GM23338 (cell line): ENCODE data around the gene OTUD1. TPM values are rescaled to one million over a fixed set of nuclear protein-coding genes. Genes with fewer than 3 reads are reported as not detected.

ENCODE experiments used
- ATAC-seq: fragments of 200-7000 bp; cut with Tn5 transposase; 3 replicates; pipeline ENCODE4 v1.9.1; 2020
- DNase-seq: peaks from one replicate; pipeline ENCODE4 v3.0.0-alpha.2; 2015; ENCODE audit warnings: low spot score
- H2AFZ ChIP-seq: fragments of 200-600 bp; sonication (generic); 2 replicates; pipeline ENCODE4 v1.8.0; 2016; ENCODE audit warnings: antibody characterized with exemption, mild to moderate bottlenecking, moderate library complexity
- H3F3A ChIP-seq: fragments of 200-600 bp; sonication (generic); replicated peaks from 2 replicates; pipeline ENCODE4 v1.8.0; 2017; ENCODE audit warnings: antibody characterized with exemption, mixed run types, low read depth
- H3K27ac ChIP-seq: fragments of 200-600 bp; sonication (generic); 2 replicates; pipeline ENCODE4 v1.6.1; 2016; ENCODE audit warnings: low read depth
- H3K27me3 ChIP-seq: fragments of 200-600 bp; sonication (generic); 2 replicates; pipeline ENCODE4 v1.8.0; 2016; ENCODE audit warnings: mild to moderate bottlenecking, mixed run types, moderate library complexity; ENCODE audit not compliant: insufficient read depth
- H3K36me3 ChIP-seq: fragments of 200-600 bp; sonication (generic); 2 replicates; pipeline ENCODE4 v1.8.0; 2016; ENCODE audit warnings: mild to moderate bottlenecking; ENCODE audit not compliant: insufficient read depth
- H3K4me1 ChIP-seq: fragments of 200-600 bp; sonication (generic); 2 replicates; pipeline ENCODE4 v1.8.0; 2016; ENCODE audit warnings: mild to moderate bottlenecking, moderate library complexity; ENCODE audit not compliant: insufficient read depth
- H3K4me2 ChIP-seq: fragments of 200-600 bp; sonication (generic); 2 replicates; pipeline ENCODE4 v1.7.1; 2017; ENCODE audit warnings: mixed run types
- H3K4me3 ChIP-seq: fragments of 200-600 bp; sonication (generic); 2 replicates; pipeline ENCODE4 v1.6.1; 2016; ENCODE audit warnings: mixed run types
- H3K79me2 ChIP-seq: fragments of 200-600 bp; sonication (generic); replicated peaks from 2 replicates; pipeline ENCODE4 v1.8.0; 2017; ENCODE audit warnings: mild to moderate bottlenecking; ENCODE audit not compliant: insufficient read depth
- H3K9me2 ChIP-seq: fragments of 200-600 bp; sonication (generic); 2 replicates; pipeline ENCODE4 v1.8.0; 2017; ENCODE audit not compliant: insufficient read depth
- H4K20me1 ChIP-seq: fragments of 200-600 bp; sonication (generic); replicated peaks from 2 replicates; pipeline ENCODE4 v1.8.0; 2017; ENCODE audit warnings: mild to moderate bottlenecking; ENCODE audit not compliant: insufficient read depth
- H3K27ac Mint-ChIP-seq: 2 replicates; pipeline ENCODE4 v1.8.0; 2020; ENCODE audit warnings: inconsistent platforms, mild to moderate bottlenecking, moderate library complexity, mixed read lengths
- H3K27me3 Mint-ChIP-seq: 3 replicates; pipeline ENCODE4 v1.8.0; 2022; ENCODE audit warnings: low read depth, mild to moderate bottlenecking, moderate library complexity, mixed read lengths, inconsistent platforms; ENCODE audit not compliant: insufficient read depth, poor library complexity
- H3K36me3 Mint-ChIP-seq: 3 replicates; pipeline ENCODE4 v1.8.0; 2021; ENCODE audit warnings: low read depth, mild to moderate bottlenecking, inconsistent platforms, moderate library complexity, mixed read lengths
- H3K4me1 Mint-ChIP-seq: 3 replicates; pipeline ENCODE4 v1.8.0; 2020; ENCODE audit warnings: mild to moderate bottlenecking, inconsistent platforms, mixed read lengths
- H3K4me3 Mint-ChIP-seq: 3 replicates; pipeline ENCODE4 v1.8.0; 2021; ENCODE audit warnings: moderate library complexity, mild to moderate bottlenecking, inconsistent platforms, mixed read lengths
- H3K9me3 Mint-ChIP-seq: 3 replicates; pipeline ENCODE4 v1.8.0; 2020; ENCODE audit warnings: moderate library complexity, mild to moderate bottlenecking, inconsistent platforms, mixed read lengths
- CREB1 ChIP-seq: fragments of 250-450 bp; sonication (Bioruptor Pico); IDR thresholded peaks from 2 replicates; pipeline ENCODE4 v1.5.0; 2020; ENCODE audit warnings: low read depth, mild to moderate bottlenecking, moderate library complexity
- CTCF ChIP-seq, 2 experiments: fragments of 200-600 bp in 1 of 2; sonication (generic) in 1 of 2; conservative IDR thresholded peaks; 2 replicates each; pipeline versions ENCODE4 v1.5.1 to v1.6.1; 2016 to 2017; ENCODE audit warnings: antibody characterized with exemption in 2 of 2, low read depth in 2 of 2, mild to moderate bottlenecking in 2 of 2, moderate library complexity in 1 of 2
- EZH2 ChIP-seq: fragments of 200-600 bp; sonication (generic); IDR thresholded peaks from one replicate; pipeline ENCODE4 v1.8.0; 2017; ENCODE audit warnings: antibody characterized with exemption, mild to moderate bottlenecking, low read depth; ENCODE audit not compliant: unreplicated experiment
- JUNB ChIP-seq: IDR thresholded peaks from one replicate; pipeline ENCODE4 v1.6.1; 2016; ENCODE audit warnings: antibody characterized with exemption; ENCODE audit not compliant: unreplicated experiment
- STAT1 ChIP-seq: IDR thresholded peaks from one replicate; pipeline ENCODE4 v1.6.1; 2016; ENCODE audit warnings: antibody characterized with exemption; ENCODE audit not compliant: unreplicated experiment
- ZNF114 ChIP-seq: fragments of 250-450 bp; sonication (Bioruptor Pico); IDR thresholded peaks from 2 replicates; pipeline ENCODE4 v1.5.0; 2020; ENCODE audit warnings: mild to moderate bottlenecking, moderate library complexity
- ZNF331 ChIP-seq: fragments of 250-450 bp; sonication (Bioruptor Pico); IDR thresholded peaks from 2 replicates; pipeline ENCODE4 v1.5.0; 2020; ENCODE audit warnings: low read depth, mild to moderate bottlenecking, moderate library complexity
- ZNF462 ChIP-seq: fragments of 250-450 bp; sonication (Bioruptor Pico); IDR thresholded peaks from 2 replicates; pipeline ENCODE4 v1.5.0; 2020; ENCODE audit warnings: mild to moderate bottlenecking, moderate library complexity
- polyA plus RNA-seq: library from polyadenylated mRNA; unstranded; fragments of >200 nt; fragmentation: Nextera tagmentation; extraction: Ambion mirVana; gene quantifications from 2 replicates; pipeline ENCODE4 v1.2.1, GENCODE V29; 2016
- total RNA-seq: library from RNA; depleted of rRNA; stranded (reverse); fragments of >200 nt; shearing (Covaris generic); gene quantifications from 2 replicates; pipeline ENCODE4 v1.2.3, GENCODE V29; 2014
- TF ChIP-seq, protein P1 (sequence below): IDR thresholded peaks from 2 replicates; pipeline ENCODE4 v1.6.1; 2016; ENCODE audit warnings: antibody characterized with exemption

OTUD1 gene
- total and polyA plus RNA-seq, 2 experiments from 2014 or later = 2.5 to 8.3 TPM

DNA sequence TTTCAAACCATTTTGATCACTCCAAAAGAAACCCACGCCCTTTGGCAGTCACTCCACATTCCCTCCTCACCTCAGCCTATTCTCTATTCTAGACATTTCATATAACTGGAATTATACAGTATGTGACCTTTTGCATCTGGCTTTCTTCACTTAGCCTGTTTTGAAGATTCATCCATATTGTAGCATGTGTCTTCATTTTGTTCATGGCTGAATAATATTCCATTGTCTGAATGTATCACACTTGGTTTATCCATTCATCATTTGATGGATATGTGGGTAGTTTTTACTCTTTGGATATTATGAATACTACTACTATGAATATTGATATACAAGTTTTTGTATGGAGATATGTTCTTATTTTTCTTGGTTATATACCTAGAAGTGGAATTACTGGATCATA, 3.5 kb upstream of the OTUD1 start (continued):
- TF ChIP-seq ZNF462 (CRISPR knock-in tag) = no peak

DNA sequence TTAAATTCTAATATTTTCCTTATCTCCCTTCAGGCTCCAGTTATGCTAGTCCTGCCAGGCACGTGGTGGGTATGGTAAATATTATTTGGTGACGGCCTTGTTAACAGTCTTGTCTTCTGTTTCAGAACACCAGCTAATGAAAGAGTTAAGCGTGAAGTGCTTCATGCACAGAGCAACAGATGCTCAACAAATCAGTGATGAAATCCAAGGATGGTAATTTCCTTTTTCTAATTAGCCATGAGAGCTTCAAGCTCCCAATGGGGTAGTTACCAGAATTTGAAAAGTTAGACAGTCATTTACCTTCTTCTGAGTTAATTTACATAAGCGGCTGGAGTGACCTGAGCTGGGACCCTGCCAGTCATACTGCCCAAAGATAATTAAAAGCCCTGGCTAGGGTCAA, 1.9 kb upstream of the OTUD1 start:
- Histone ChIP-seq H3K4me1 (peaks cover 18% of the 10 kb centered on the region), H3K9me2 (no peaks in the 10 kb centered on the region)
- peaks cover 19% of the 10 kb centered on the region for H3K4me1 Mint-ChIP-seq

More for the DNA sequence above, 1.9 kb upstream of the OTUD1 start:
- Histone ChIP-seq H3F3A (no peaks in the 10 kb centered on the region; the same call in 1 of the 2 replicates), H3K27ac (no peak overlapping the region), H4K20me1 (peaks cover 4% of the 10 kb centered on the region; the same call in 1 of the 2 replicates), H3K79me2 (peaks cover 14% of the 10 kb centered on the region), H3K27me3 (peaks cover 12% of the 10 kb centered on the region), H3K4me2 (no peak overlapping the region), H3K4me3 (no peak overlapping the region), H2AFZ (no peak overlapping the region), H3K36me3 (no peaks in the 10 kb centered on the region)
- Mint-ChIP-seq H3K27ac (no peak overlapping the region), H3K4me3 (no peak overlapping the region), H3K36me3 (peaks cover 7% of the 10 kb centered on the region; the same call in 2 of the 3 replicates), H3K9me3 (peaks cover 6% of the 10 kb centered on the region; the same call in 1 of the 3 replicates), H3K27me3 (peaks cover 11% of the 10 kb centered on the region)
- ATAC-seq (no peak), DNase-seq (no peak)
- TF ChIP-seq ZNF114 (CRISPR knock-in tag) = no peak
- TF ChIP-seq, protein P1, sequence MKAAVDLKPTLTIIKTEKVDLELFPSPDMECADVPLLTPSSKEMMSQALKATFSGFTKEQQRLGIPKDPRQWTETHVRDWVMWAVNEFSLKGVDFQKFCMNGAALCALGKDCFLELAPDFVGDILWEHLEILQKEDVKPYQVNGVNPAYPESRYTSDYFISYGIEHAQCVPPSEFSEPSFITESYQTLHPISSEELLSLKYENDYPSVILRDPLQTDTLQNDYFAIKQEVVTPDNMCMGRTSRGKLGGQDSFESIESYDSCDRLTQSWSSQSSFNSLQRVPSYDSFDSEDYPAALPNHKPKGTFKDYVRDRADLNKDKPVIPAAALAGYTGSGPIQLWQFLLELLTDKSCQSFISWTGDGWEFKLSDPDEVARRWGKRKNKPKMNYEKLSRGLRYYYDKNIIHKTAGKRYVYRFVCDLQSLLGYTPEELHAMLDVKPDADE = no peak
- TF ChIP-seq JUNB = no peak
- no peak for TF ChIP-seq CREB1 (CRISPR knock-in tag)
- no peak for TF ChIP-seq ZNF331
- no peak for TF ChIP-seq STAT1
- no peak for TF ChIP-seq CTCF (conservative IDR thresholded peaks at IDR 0.05; ENCODE audit: low read depth in 2 of 2)
- TF ChIP-seq EZH2 = no peak
